H1 (cell line): ENCODE data around the gene RHBG. TPM values are rescaled to one million over a fixed set of nuclear protein-coding genes. Genes with fewer than 3 reads are reported as not detected.
A peak's percentile ranks its signal among the peaks of the same experiment; 100 is the strongest.

Experiments
- CTCF ChIA-PET: fragments of 300-600 bp; sonication (Branson Sonifier 250); formaldehyde crosslinking; loops from one replicate; lab custom pipeline; 2021; ENCODE audit not compliant: partially characterized antibody; lab: Charles Lee
- POLR2A ChIA-PET: fragments of 300-600 bp; sonication (Branson Sonifier 250); formaldehyde crosslinking; loops from one replicate; lab custom pipeline; 2021; ENCODE audit warnings: inconsistent platforms; ENCODE audit not compliant: partially characterized antibody; lab: Charles Lee
- DNase-seq, 2 experiments: peaks; one replicate each; pipeline versions ENCODE4 v3.0.0 to v3.0.0-alpha.2; 2010 to 2022; ENCODE audit warnings: low spot score in 2 of 2, low read depth in 1 of 2, mixed read lengths in 1 of 2
- FAIRE-seq: peaks from 2 replicates; lab custom pipeline; 2011; peaks lifted over from hg19 to GRCh38; lab: Jason Lieb, UNC
- H2AFZ ChIP-seq: 2 replicates; pipeline ENCODE4 v1.8.1; 2012; ENCODE audit warnings: low read length, inconsistent platforms
- H2AK5ac ChIP-seq: 2 replicates; pipeline ENCODE4 v1.6.1; 2013; ENCODE audit warnings: low read depth, low read length
- H2BK120ac ChIP-seq: replicated peaks from 2 replicates; pipeline ENCODE3; 2013; ENCODE audit warnings: low read depth, low read length, inconsistent platforms
- H2BK12ac ChIP-seq: 2 replicates; pipeline ENCODE4 v1.6.1; 2013; ENCODE audit warnings: low read depth, low read length
- H2BK15ac ChIP-seq: 2 replicates; pipeline ENCODE4 v1.6.1; 2013; ENCODE audit warnings: low read length
- H2BK20ac ChIP-seq: 2 replicates; pipeline ENCODE4 v1.6.1; 2013; ENCODE audit warnings: low read length
- H2BK5ac ChIP-seq: 2 replicates; pipeline ENCODE4 v1.6.1; 2013; ENCODE audit warnings: low read depth, low read length
- H3K14ac ChIP-seq: 2 replicates; pipeline ENCODE4 v1.6.1; 2013; ENCODE audit warnings: inconsistent platforms; ENCODE audit not compliant: insufficient read length
- H3K18ac ChIP-seq: 2 replicates; pipeline ENCODE4 v1.6.1; 2013; ENCODE audit warnings: low read length; ENCODE audit errors: extremely low read depth
- H3K23ac ChIP-seq: 2 replicates; pipeline ENCODE4 v1.6.1; 2013; ENCODE audit warnings: inconsistent platforms; ENCODE audit not compliant: insufficient read length
- H3K23me2 ChIP-seq: 2 replicates; pipeline ENCODE4 v1.6.1; 2013; ENCODE audit warnings: low read depth, low read length
- H3K27ac ChIP-seq: 2 replicates; pipeline ENCODE4 v1.6.1; 2011; ENCODE audit warnings: low read depth, low read length, inconsistent platforms
- H3K27me3 ChIP-seq, 4 experiments: replicated peaks in 1 of 4; 1 replicate in 1 of 4; 2 replicates in 3 of 4; pipeline versions ENCODE4 v1.6.1 to v1.8.1; 2011 to 2013; ENCODE audit warnings: low read length in 3 of 4, mild to moderate bottlenecking in 3 of 4, inconsistent platforms in 2 of 4, mixed read lengths in 2 of 4, moderate library complexity in 1 of 4; ENCODE audit not compliant: control insufficient read depth in 3 of 4, insufficient read depth in 3 of 4; ENCODE audit errors: extremely low read depth in 1 of 4
- H3K36me3 ChIP-seq, 4 experiments: 2 replicates each; pipeline versions ENCODE4 v1.6.1 to v1.8.1; 2011 to 2013; ENCODE audit warnings: mild to moderate bottlenecking in 4 of 4, low read length in 3 of 4, moderate library complexity in 2 of 4, control low read depth in 1 of 4, inconsistent platforms in 1 of 4; ENCODE audit not compliant: insufficient read depth in 4 of 4, control insufficient read depth in 2 of 4
- H3K4ac ChIP-seq: replicated peaks from 2 replicates; pipeline ENCODE3; 2013; ENCODE audit warnings: low read length, low read depth, mixed read lengths, inconsistent platforms; ENCODE audit not compliant: insufficient read length
- H3K4me1 ChIP-seq, 4 experiments: replicated peaks in 1 of 4; 1 replicate in 1 of 4; 2 replicates in 3 of 4; pipeline versions ENCODE4 v1.6.1 to v1.8.1; 2011 to 2013; ENCODE audit warnings: low read length in 3 of 4, inconsistent platforms in 2 of 4, mixed read lengths in 1 of 4; ENCODE audit not compliant: insufficient read depth in 4 of 4, control insufficient read depth in 3 of 4
- H3K4me2 ChIP-seq, 2 experiments: 2 replicates each; pipeline versions ENCODE4 v1.6.1 to v1.8.1; 2011 to 2013; ENCODE audit warnings: low read depth in 2 of 2, low read length in 2 of 2, control low read depth in 1 of 2, inconsistent platforms in 1 of 2, mild to moderate bottlenecking in 1 of 2; ENCODE audit not compliant: insufficient read depth in 1 of 2
- H3K4me3 ChIP-seq, 4 experiments: fragments of 200-600, 300-600 bp in 1 of 4; sonication (generic), shearing (Covaris generic), sonication (Bioruptor Twin) in 1 of 4; 2 replicates each; pipeline versions ENCODE4 v1.5.1 to v1.8.1; 2011 to 2016; ENCODE audit warnings: low read length in 4 of 4, low read depth in 3 of 4, control low read depth in 2 of 4, inconsistent platforms in 2 of 4, mild to moderate bottlenecking in 2 of 4, mixed read lengths in 1 of 4, moderate library complexity in 1 of 4; ENCODE audit not compliant: insufficient read depth in 2 of 4; ENCODE audit errors: extremely low read depth in 1 of 4
- H3K56ac ChIP-seq: replicated peaks from 2 replicates; pipeline ENCODE3; 2013; ENCODE audit warnings: low read depth, mild to moderate bottlenecking, mixed read lengths, low read length, inconsistent platforms; ENCODE audit not compliant: insufficient read length
- H3K79me1 ChIP-seq: 2 replicates; pipeline ENCODE4 v1.6.1; 2013; ENCODE audit warnings: low read depth, low read length, control low read depth
- H3K79me2 ChIP-seq, 2 experiments: 2 replicates each; pipeline versions ENCODE4 v1.6.1 to v1.8.1; 2012 to 2013; ENCODE audit warnings: low read length in 2 of 2, mild to moderate bottlenecking in 2 of 2, inconsistent platforms in 1 of 2; ENCODE audit not compliant: insufficient read depth in 2 of 2, control insufficient read depth in 1 of 2
- H3K9ac ChIP-seq, 4 experiments: replicated peaks in 1 of 4; 1 replicate in 1 of 4; 2 replicates in 3 of 4; pipeline versions ENCODE4 v1.6.1 to v1.8.1; 2011 to 2013; ENCODE audit warnings: low read depth in 3 of 4, low read length in 3 of 4, control low read depth in 2 of 4, mild to moderate bottlenecking in 2 of 4, moderate library complexity in 2 of 4, inconsistent platforms in 1 of 4; ENCODE audit errors: extremely low read depth in 1 of 4
- H3K9me3 ChIP-seq, 2 experiments: 2 replicates each; pipeline versions ENCODE4 v1.6.1 to v1.8.1; 2012 to 2013; ENCODE audit warnings: mild to moderate bottlenecking in 2 of 2, moderate library complexity in 2 of 2, control low read depth in 1 of 2, inconsistent platforms in 1 of 2, low read depth in 1 of 2, low read length in 1 of 2, mixed read lengths in 1 of 2; ENCODE audit not compliant: insufficient read depth in 2 of 2
- H4K20me1 ChIP-seq, 2 experiments: replicated peaks in 1 of 2; 2 replicates each; pipeline versions ENCODE3 to v1.8.1; 2011 to 2013; ENCODE audit warnings: inconsistent platforms in 2 of 2, low read length in 2 of 2, mild to moderate bottlenecking in 1 of 2; ENCODE audit not compliant: insufficient read depth in 2 of 2, control insufficient read depth in 1 of 2
- H4K5ac ChIP-seq: 2 replicates; pipeline ENCODE4 v1.6.1; 2013; ENCODE audit warnings: low read length, low read depth, mixed read lengths, inconsistent platforms; ENCODE audit not compliant: insufficient read length
- H4K8ac ChIP-seq: 2 replicates; pipeline ENCODE4 v1.8.0; 2013; ENCODE audit warnings: mild to moderate bottlenecking, moderate library complexity, low read length, inconsistent platforms; ENCODE audit not compliant: insufficient read depth; ENCODE audit errors: extremely low read depth
- H4K91ac ChIP-seq: replicated peaks from 2 replicates; pipeline ENCODE3; 2013; ENCODE audit warnings: low read length, mixed read lengths, inconsistent platforms; ENCODE audit not compliant: insufficient read length
- ATF2 ChIP-seq: IDR thresholded peaks from 2 replicates; pipeline ENCODE4 v1.6.1; 2012; ENCODE audit warnings: low read length, inconsistent platforms
- CTCF ChIP-seq, 3 experiments: IDR thresholded peaks; 1 replicate in 2 of 3; 2 replicates in 1 of 3; pipeline versions ENCODE4 v1.5.1 to v1.6.1; 2011; ENCODE audit warnings: low read length in 3 of 3, mild to moderate bottlenecking in 3 of 3, inconsistent platforms in 2 of 3, low read depth in 1 of 3, moderate library complexity in 1 of 3; ENCODE audit not compliant: insufficient read depth in 1 of 3; ENCODE audit errors: control extremely low read depth in 1 of 3
- JUND ChIP-seq: IDR thresholded peaks from 2 replicates; pipeline ENCODE4 v1.6.1; 2011; ENCODE audit warnings: mild to moderate bottlenecking, improper control_type of control experiment, low read length
- MAFK ChIP-seq: IDR thresholded peaks from 2 replicates; pipeline ENCODE4 v1.6.1; 2012; ENCODE audit warnings: low read depth, mild to moderate bottlenecking, improper control_type of control experiment, low read length
- PHF8 ChIP-seq: fragments of 200-600 bp; sonication (generic); conservative IDR thresholded peaks from 2 replicates; pipeline ENCODE4 v1.7.1; 2012; ENCODE audit warnings: low read depth, mild to moderate bottlenecking, inconsistent platforms, low read length, moderate library complexity
- POLR2A ChIP-seq, 2 experiments: IDR thresholded peaks; 1 replicate in 1 of 2; 2 replicates in 1 of 2; pipeline ENCODE4 v1.6.1; 2011; ENCODE audit warnings: low read depth in 2 of 2, low read length in 2 of 2, mild to moderate bottlenecking in 2 of 2; ENCODE audit errors: control extremely low read depth in 1 of 2
- RXRA ChIP-seq: IDR thresholded peaks from 2 replicates; pipeline ENCODE4 v1.6.1; 2011; ENCODE audit warnings: low read depth, mild to moderate bottlenecking, low read length, moderate library complexity; ENCODE audit not compliant: insufficient read depth
- SIX5 ChIP-seq: IDR thresholded peaks from 2 replicates; pipeline ENCODE4 v1.6.1; 2011; ENCODE audit warnings: mild to moderate bottlenecking, low read depth, low read length
- SP4 ChIP-seq: IDR thresholded peaks from 2 replicates; pipeline ENCODE4 v1.6.1; 2012; ENCODE audit warnings: low read length, inconsistent platforms
- WGBS, 2 experiments: shearing (Covaris generic) in 1 of 2; methylation state at CpG; one replicate each; pipeline versions ENCODE4 v1.1.6 to v1.1.7; 2013 to 2015; ENCODE audit warnings: low lambda C conversion rate in 2 of 2, mixed read lengths in 2 of 2, inconsistent platforms in 1 of 2, low coverage in 1 of 2, missing lambda C conversion rate in 1 of 2; ENCODE audit not compliant: insufficient replicate concordance in 2 of 2, insufficient coverage in 1 of 2, insufficient read length in 1 of 2; ENCODE audit errors: extremely low coverage in 1 of 2, missing lambda C conversion rate in 1 of 2; 5-methylcytosine and 5-hydroxymethylcytosine counted together
- polyA plus RNA-seq, 7 experiments: library from polyadenylated mRNA; depleted of rRNA in 3 of 7; stranded (reverse) in 5 of 7; unstranded in 2 of 7; fragments of >200 nt in 5 of 7; fragments of 200-250 nt in 2 of 7; gene quantifications; 1 replicate in 5 of 7; 2 replicates in 1 of 7; 4 replicates in 1 of 7; pipeline versions ENCODE4 v1.2.1 to v1.2.3, GENCODE V29; 2011 to 2013; ENCODE audit warnings: missing spikeins in 2 of 7, mixed read lengths in 2 of 7
- total RNA-seq: library from RNA; stranded (reverse); fragmentation: NEBNext Ultra II Directional; extraction: Animal tissue kit (Norgen Biotek cat#: 25700); gene quantifications from 2 replicates; pipeline ENCODE4 v1.2.1, GENCODE V29; 2021

RHBG gene
- total and polyA plus RNA-seq, 2 of the 8 experiments (the other 6 are each of a cell fraction or from before 2014, with no cell fraction given), result 2.6 to 2.7 TPM

GRCh38 chr1:156336242-156336641 is 32.8 kb upstream of the RHBG start:
- Histone ChIP-seq H2BK5ac (no peak overlapping the region), H2BK12ac (no peak overlapping the region), H2BK20ac (no peak overlapping the region), H3K27me3 (no peaks in the 10 kb centered on the region), H3K14ac (no peak overlapping the region), H3K9ac (no peak overlapping the region), H3K23me2 (peaks cover 7% of the 10 kb centered on the region), H4K91ac (no peak overlapping the region), H2BK120ac (no peak overlapping the region), H3K27ac (no peak overlapping the region), H3K79me2 (peaks cover 21 to 43% of the 10 kb centered on the region in 2 experiments), H3K56ac (no peak overlapping the region), H3K18ac (no peak overlapping the region), H3K4me1 (0 out of 7 replicates have a peak, but pooled peaks cover 0 to 2% (median 0%) of the 10 kb centered on the region in 4 experiments), H3K9me3 (no peaks in the 10 kb centered on the region), H3K36me3 (peaks cover 6 to 45% (median 32%) of the 10 kb centered on the region in 4 experiments), H3K79me1 (0 out of 2 replicates have a peak, but pooled peaks cover 2% of the 10 kb centered on the region), H3K4me3 (peak overlapping the region; percentile 83 to 100 (median 94); a peak in 5 of 8 replicates), H4K8ac (no peak overlapping the region), H4K5ac (no peak overlapping the region), H3K23ac (no peak overlapping the region), H4K20me1 (peaks cover 7 to 9% of the 10 kb centered on the region in 2 experiments), H2BK15ac (no peak overlapping the region), H3K4me2 (peak overlapping the region; percentile 68 to 72), H2AK5ac (no peak overlapping the region), H2AFZ (no peak overlapping the region), H3K4ac (no peak overlapping the region)
- ChIA-PET CTCF (interaction anchor here (0.7 to 3.0 kb wide), 12 partner anchors 8 to 130 kb away, joined by 3 to 24 read pairs (median 4); no protein-coding TSS in a partner anchor), POLR2A (interaction anchor here (0.7 to 4.1 kb wide), 5 partner anchors 10 to 54 kb away, joined by 3 to 26 read pairs (median 3); partner anchors contain the start of genes SMG5 and TMEM79)
- 77% methylated on average over 4 of the region's 4 CpGs; no CpG with 5 or more reads in 1 of the 2 experiments for WGBS, 2 experiments
- FAIRE-seq, result no peak
- TF ChIP-seq RXRA (no peak), ATF2 (no peak), MAFK (no peak), PHF8 (no peak), POLR2A (IDR thresholded peaks at IDR 0.05; ENCODE audit: control extremely low read depth in 1 of 2, low read depth in 2 of 2, low read length in 2 of 2) (no peak), SIX5 (no peak), CTCF (IDR thresholded peaks at IDR 0.05; ENCODE audit: control extremely low read depth in 1 of 3, insufficient read depth in 1 of 3, low read depth in 1 of 3, low read length in 3 of 3) (peak in 2 of 3 experiments; percentile 1 to 49; a peak in 1 of 4 replicates), JUND (no peak), SP4 (no peak)
- DNase-seq, result no peak
